CD8-positive, alpha-beta memory T cell (primary cell): ENCODE data around the gene HCST. TPM values are rescaled to one million over a fixed set of nuclear protein-coding genes. Genes with fewer than 3 reads are reported as not detected.

ENCODE experiments used
- CTCF ChIA-PET: fragments of 350-600 bp; sonication (Branson Sonifier 250); formaldehyde crosslinking; loops from one replicate; lab custom pipeline; 2021; ENCODE audit warnings: antibody characterized with exemption; lab: Charles Lee
- POLR2A ChIA-PET: fragments of 350-600 bp; sonication (Branson Sonifier 250); formaldehyde crosslinking; loops from one replicate; lab custom pipeline; 2021; ENCODE audit warnings: antibody characterized with exemption; lab: Charles Lee
- DNase-seq, 5 donors: peaks; one replicate each; pipeline versions ENCODE4 v3.0.0 to v3.0.0-alpha.2; 2020 to 2022; ENCODE audit warnings: mixed read lengths in 1 of 5
- H3K27ac ChIP-seq: one replicate; pipeline ENCODE4 v1.7.0; 2013; ENCODE audit warnings: low read depth, mild to moderate bottlenecking, low read length, moderate library complexity
- H3K27me3 ChIP-seq: 2 replicates; pipeline ENCODE4 v1.7.0; 2013; ENCODE audit warnings: low read length, mild to moderate bottlenecking; ENCODE audit not compliant: insufficient read depth, poor library complexity, severe bottlenecking
- H3K36me3 ChIP-seq: 2 replicates; pipeline ENCODE4 v1.7.0; 2013; ENCODE audit warnings: mild to moderate bottlenecking, low read length, moderate library complexity; ENCODE audit not compliant: insufficient read depth
- H3K4me1 ChIP-seq: 2 replicates; pipeline ENCODE4 v1.7.0; 2013; ENCODE audit warnings: mild to moderate bottlenecking, low read length, moderate library complexity; ENCODE audit not compliant: insufficient read depth
- H3K4me3 ChIP-seq: 2 replicates; pipeline ENCODE4 v1.7.0; 2013; ENCODE audit warnings: mild to moderate bottlenecking, low read length
- H3K9me3 ChIP-seq: 2 replicates; pipeline ENCODE4 v1.7.0; 2013; ENCODE audit warnings: mild to moderate bottlenecking, low read length
- H3K27ac Mint-ChIP-seq, 8 donors: one replicate each; pipeline ENCODE4 v1.8.0; 2020 to 2021; ENCODE audit warnings: mixed read lengths in 8 of 8, mild to moderate bottlenecking in 6 of 8, inconsistent platforms in 3 of 8, moderate library complexity in 3 of 8
- H3K27me3 Mint-ChIP-seq, 2 donors: one replicate each; pipeline ENCODE4 v1.8.0; 2020 to 2021; ENCODE audit warnings: mixed read lengths in 2 of 2, mild to moderate bottlenecking in 1 of 2, moderate library complexity in 1 of 2
- H3K36me3 Mint-ChIP-seq, 3 donors: one replicate each; pipeline ENCODE4 v1.8.0; 2020 to 2021; ENCODE audit warnings: mixed read lengths in 3 of 3, inconsistent platforms in 1 of 3, mild to moderate bottlenecking in 1 of 3
- H3K4me1 Mint-ChIP-seq, 3 donors: one replicate each; pipeline ENCODE4 v1.8.0; 2020 to 2021; ENCODE audit warnings: mixed read lengths in 3 of 3, inconsistent platforms in 1 of 3, mild to moderate bottlenecking in 1 of 3
- H3K4me3 Mint-ChIP-seq, 7 donors: one replicate each; pipeline ENCODE4 v1.8.0; 2020 to 2021; ENCODE audit warnings: mixed read lengths in 7 of 7, mild to moderate bottlenecking in 6 of 7, moderate library complexity in 4 of 7, inconsistent platforms in 2 of 7
- H3K9me3 Mint-ChIP-seq, 5 donors: one replicate each; pipeline ENCODE4 v1.8.0; 2020 to 2022; ENCODE audit warnings: mixed read lengths in 5 of 5, mild to moderate bottlenecking in 3 of 5, moderate library complexity in 2 of 5, inconsistent platforms in 1 of 5
- polyA plus RNA-seq: library from polyadenylated mRNA; unstranded; fragments of 300-500 nt; fragmentation: Illumina TruSeq; gene quantifications from one replicate; pipeline ENCODE4 v1.2.3, GENCODE V29; 2021
- total RNA-seq, 2 experiments: library from RNA; stranded (reverse); gene quantifications; one replicate each; pipeline ENCODE4 v1.2.3, GENCODE V29; 2021

Gene HCST
- total and polyA plus RNA-seq, 3 experiments from 2014 or later = 53.4 to 1,883 (median 60.1) TPM

GRCh38 chr19:35949131-35949530 is 46.8 kb downstream of the HCST start:
- Histone ChIP-seq H3K4me1 (peaks cover 40% of the 10 kb centered on the region), H3K27ac (no peak overlapping the region), H3K4me3 (no peak overlapping the region), H3K9me3 (no peaks in the 10 kb centered on the region), H3K27me3 (no peaks in the 10 kb centered on the region), H3K36me3 (no peaks in the 10 kb centered on the region)
- peaks cover 45 to 60% (median 59%) of the 10 kb centered on the region in 3 donors for H3K4me1 Mint-ChIP-seq
- peaks cover 0 to 6% (median 1%) of the 10 kb centered on the region in 3 donors for H3K36me3 Mint-ChIP-seq
- ChIA-PET POLR2A (interaction anchor here (0.7 kb wide), 1 partner anchor 40 kb away, joined by 3 read pairs; no protein-coding TSS in a partner anchor), CTCF (interaction anchor here (0.9 to 1.6 kb wide), 3 partner anchors 18 to 255 kb away, joined by 4 read pairs; no protein-coding TSS in a partner anchor)
- peak overlapping the region; percentile 2 to 94 (median 72) for H3K27ac Mint-ChIP-seq
- DNase-seq = no peak
- peak overlapping the region in 1 of 7 donors; percentile 20 for H3K4me3 Mint-ChIP-seq
- H3K27me3 Mint-ChIP-seq = peaks cover 0 to 2% of the 10 kb centered on the region in 2 donors
- peaks cover 0 to 2% (median 0%) of the 10 kb centered on the region in 5 donors for H3K9me3 Mint-ChIP-seq

Other genes starting within 250 kb of the HCST start
- gene UPK1A, start 236.0 kb upstream of the HCST start, total RNA-seq = under 1 TPM in 1 of 2 experiments, not detected in 1; 0.22 TPM
- gene UPK1A, start 236.0 kb upstream of the HCST start, polyA plus RNA-seq = not detected
- 100 to 1,000 TPM; 223 to 225 TPM for gene ZBTB32, start 198.0 kb upstream of the HCST start, total RNA-seq
- gene ZBTB32, start 198.0 kb upstream of the HCST start, polyA plus RNA-seq = 0.77 TPM
- 10 to 100 TPM; 62.6 to 67.8 TPM for gene KMT2B, start 184.5 kb upstream of the HCST start, total RNA-seq
- gene KMT2B, start 184.5 kb upstream of the HCST start, polyA plus RNA-seq = 2.9 TPM
- gene IGFLR1, start 160.1 kb upstream of the HCST start, total RNA-seq = 100 to 1,000 TPM; 108 to 110 TPM
- gene IGFLR1, start 160.1 kb upstream of the HCST start, polyA plus RNA-seq = 96.7 TPM
- 10 to 100 TPM; 29.0 to 32.2 TPM for gene U2AF1L4, start 157.1 kb upstream of the HCST start, total RNA-seq
- gene U2AF1L4, start 157.1 kb upstream of the HCST start, polyA plus RNA-seq = 37.5 TPM
- 10 to 100 TPM; 50.8 to 57.8 TPM for gene PSENEN, start 156.9 kb upstream of the HCST start, total RNA-seq
- 101 TPM for gene PSENEN, start 156.9 kb upstream of the HCST start, polyA plus RNA-seq
- gene LIN37, start 154.0 kb upstream of the HCST start, total RNA-seq = 10 to 100 TPM in 1 of 2 experiments, 1 to 10 TPM in 1; 8.8 to 10.5 TPM
- 12.7 TPM for gene LIN37, start 154.0 kb upstream of the HCST start, polyA plus RNA-seq
- gene HSPB6, start 145.5 kb upstream of the HCST start, total RNA-seq = not detected
- not detected for gene HSPB6, start 145.5 kb upstream of the HCST start, polyA plus RNA-seq
- gene PROSER3, start 144.4 kb upstream of the HCST start, total RNA-seq = 10 to 100 TPM; 35.2 to 40.5 TPM
- 8.3 TPM for gene PROSER3, start 144.4 kb upstream of the HCST start, polyA plus RNA-seq
- 10 to 100 TPM in 1 of 2 experiments, 1 to 10 TPM in 1; 9.2 to 11.9 TPM for gene ARHGAP33, start 127.0 kb upstream of the HCST start, total RNA-seq
- gene ARHGAP33, start 127.0 kb upstream of the HCST start, polyA plus RNA-seq = 0.71 TPM
- not detected for gene PRODH2, start 89.7 kb upstream of the HCST start, total RNA-seq
- gene PRODH2, start 89.7 kb upstream of the HCST start, polyA plus RNA-seq = not detected
- not detected for gene NPHS1, start 50.0 kb upstream of the HCST start, total RNA-seq
- not detected for gene NPHS1, start 50.0 kb upstream of the HCST start, polyA plus RNA-seq
- under 1 TPM; 0.62 to 0.83 TPM for gene KIRREL2, start 45.6 kb upstream of the HCST start, total RNA-seq
- gene KIRREL2, start 45.6 kb upstream of the HCST start, polyA plus RNA-seq = not detected
- gene APLP1, start 34.0 kb upstream of the HCST start, total RNA-seq = under 1 TPM; 0.85 to 0.86 TPM
- not detected for gene APLP1, start 34.0 kb upstream of the HCST start, polyA plus RNA-seq
- gene NFKBID, start 2.0 kb upstream of the HCST start, total RNA-seq = 10 to 100 TPM; 63.3 to 66.5 TPM
- gene NFKBID, start 2.0 kb upstream of the HCST start, polyA plus RNA-seq = 3.0 TPM
- gene TYROBP, start 5.8 kb downstream of the HCST start, total RNA-seq = 1 to 10 TPM; 6.4 to 6.8 TPM
- gene TYROBP, start 5.8 kb downstream of the HCST start, polyA plus RNA-seq = 96.2 TPM
- gene LRFN3, start 33.8 kb downstream of the HCST start, total RNA-seq = 10 to 100 TPM; 12.4 to 12.5 TPM
- 3.0 TPM for gene LRFN3, start 33.8 kb downstream of the HCST start, polyA plus RNA-seq
- gene SDHAF1, start 92.7 kb downstream of the HCST start, total RNA-seq = 10 to 100 TPM; 21.0 to 21.9 TPM
- 54.2 TPM for gene SDHAF1, start 92.7 kb downstream of the HCST start, polyA plus RNA-seq
- 1 to 10 TPM; 1.2 to 1.9 TPM for gene SYNE4, start 106.3 kb downstream of the HCST start, total RNA-seq
- not detected for gene SYNE4, start 106.3 kb downstream of the HCST start, polyA plus RNA-seq
- gene ALKBH6, start 111.7 kb downstream of the HCST start, total RNA-seq = 10 to 100 TPM; 37.2 to 41.3 TPM
- gene ALKBH6, start 111.7 kb downstream of the HCST start, polyA plus RNA-seq = 21.2 TPM
- gene CLIP3, start 130.3 kb downstream of the HCST start, total RNA-seq = under 1 TPM; 0.29 to 0.33 TPM
- 0.39 TPM for gene CLIP3, start 130.3 kb downstream of the HCST start, polyA plus RNA-seq
- gene THAP8, start 151.8 kb downstream of the HCST start, total RNA-seq = 1 to 10 TPM; 1.3 to 1.9 TPM
- gene THAP8, start 151.8 kb downstream of the HCST start, polyA plus RNA-seq = 8.5 TPM
- gene WDR62, start 152.4 kb downstream of the HCST start, total RNA-seq = 10 to 100 TPM; 15.7 to 15.8 TPM
- 0.37 TPM for gene WDR62, start 152.4 kb downstream of the HCST start, polyA plus RNA-seq
- gene OVOL3, start 208.6 kb downstream of the HCST start, total RNA-seq = not detected
- not detected for gene OVOL3, start 208.6 kb downstream of the HCST start, polyA plus RNA-seq
- gene POLR2I, start 212.3 kb downstream of the HCST start, total RNA-seq = 100 to 1,000 TPM; 118 to 131 TPM
- gene POLR2I, start 212.3 kb downstream of the HCST start, polyA plus RNA-seq = 159 TPM
- 100 to 1,000 TPM; 135 to 137 TPM for gene TBCB, start 212.9 kb downstream of the HCST start, total RNA-seq
- gene TBCB, start 212.9 kb downstream of the HCST start, polyA plus RNA-seq = 261 TPM
- gene CAPNS1, start 237.5 kb downstream of the HCST start, total RNA-seq = 100 to 1,000 TPM; 415 to 432 TPM
- gene CAPNS1, start 237.5 kb downstream of the HCST start, polyA plus RNA-seq = 167 TPM
- not detected for gene COX7A1, start 249.9 kb downstream of the HCST start, total RNA-seq
- gene COX7A1, start 249.9 kb downstream of the HCST start, polyA plus RNA-seq = not detected